ENCODE data around the gene SPEM1. TPM values are rescaled to one million over a fixed set of nuclear protein-coding genes. Genes with fewer than 3 reads are reported as not detected.

The SPEM1 gene
- total and polyA plus RNA-seq, 2 experiments from 2014 or later, result not detected

DNA sequence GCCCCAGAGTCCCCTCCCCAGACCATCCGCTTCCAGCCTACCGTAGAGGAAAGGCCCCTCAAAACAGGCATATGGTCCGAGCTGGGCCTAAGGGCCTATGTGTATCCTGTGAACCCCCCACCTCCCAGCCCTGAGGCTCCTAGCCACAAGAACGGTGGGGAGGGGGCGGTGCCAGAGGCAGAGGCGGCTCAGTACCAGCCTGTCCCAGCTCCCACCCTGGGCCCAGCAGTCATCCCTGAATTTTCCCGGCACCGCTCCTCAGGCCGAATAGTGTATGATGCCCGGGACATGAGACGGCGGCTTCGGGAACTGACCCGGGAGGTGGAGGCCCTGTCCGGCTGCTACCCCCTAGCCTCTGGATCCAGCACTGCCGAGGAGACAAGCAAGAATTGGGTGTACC, 1.1 kb downstream of the SPEM1 start:
- Histone ChIP-seq H4K20me1 (ENCODE audit: insufficient read depth, poor library complexity, severe bottlenecking) (no peaks in the 10 kb centered on the region), H3K9me3 (ENCODE audit: low read depth) (no peaks in the 10 kb centered on the region), H3K4me1 (ENCODE audit: insufficient read depth) (no peaks in the 10 kb centered on the region), H3K9me2 (replicated peaks; ENCODE audit: insufficient read depth) (no peaks in the 10 kb centered on the region), H2AFZ (no peak overlapping the region), H3K79me2 (no peaks in the 10 kb centered on the region), H3K4me2 (no peak overlapping the region), H3K4me3 (no peak overlapping the region), H3K36me3 (replicated peaks; ENCODE audit: insufficient read depth, low read depth) (no peaks in the 10 kb centered on the region), H3K27ac (no peak overlapping the region), H3K27me3 (no peaks in the 10 kb centered on the region)
- TF ChIP-seq, protein P1, sequence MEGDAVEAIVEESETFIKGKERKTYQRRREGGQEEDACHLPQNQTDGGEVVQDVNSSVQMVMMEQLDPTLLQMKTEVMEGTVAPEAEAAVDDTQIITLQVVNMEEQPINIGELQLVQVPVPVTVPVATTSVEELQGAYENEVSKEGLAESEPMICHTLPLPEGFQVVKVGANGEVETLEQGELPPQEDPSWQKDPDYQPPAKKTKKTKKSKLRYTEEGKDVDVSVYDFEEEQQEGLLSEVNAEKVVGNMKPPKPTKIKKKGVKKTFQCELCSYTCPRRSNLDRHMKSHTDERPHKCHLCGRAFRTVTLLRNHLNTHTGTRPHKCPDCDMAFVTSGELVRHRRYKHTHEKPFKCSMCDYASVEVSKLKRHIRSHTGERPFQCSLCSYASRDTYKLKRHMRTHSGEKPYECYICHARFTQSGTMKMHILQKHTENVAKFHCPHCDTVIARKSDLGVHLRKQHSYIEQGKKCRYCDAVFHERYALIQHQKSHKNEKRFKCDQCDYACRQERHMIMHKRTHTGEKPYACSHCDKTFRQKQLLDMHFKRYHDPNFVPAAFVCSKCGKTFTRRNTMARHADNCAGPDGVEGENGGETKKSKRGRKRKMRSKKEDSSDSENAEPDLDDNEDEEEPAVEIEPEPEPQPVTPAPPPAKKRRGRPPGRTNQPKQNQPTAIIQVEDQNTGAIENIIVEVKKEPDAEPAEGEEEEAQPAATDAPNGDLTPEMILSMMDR (IDR thresholded peaks at IDR 0.05; ENCODE audit: poor library complexity), result no peak
- TF ChIP-seq EZH2phosphoT487 (IDR thresholded peaks at IDR 0.05; ENCODE audit: low read depth, severe bottlenecking, unreplicated experiment) (no peak), EZH2 (IDR thresholded peaks at IDR 0.05; ENCODE audit: borderline replicate concordance) (no peak)
- 94% methylated on average over 16 of the region's 16 CpGs for WGBS (ENCODE audit: low lambda C conversion rate, missing lambda C conversion rate)
- DNase-seq (ENCODE audit: low spot score), result no peak

DNA sequence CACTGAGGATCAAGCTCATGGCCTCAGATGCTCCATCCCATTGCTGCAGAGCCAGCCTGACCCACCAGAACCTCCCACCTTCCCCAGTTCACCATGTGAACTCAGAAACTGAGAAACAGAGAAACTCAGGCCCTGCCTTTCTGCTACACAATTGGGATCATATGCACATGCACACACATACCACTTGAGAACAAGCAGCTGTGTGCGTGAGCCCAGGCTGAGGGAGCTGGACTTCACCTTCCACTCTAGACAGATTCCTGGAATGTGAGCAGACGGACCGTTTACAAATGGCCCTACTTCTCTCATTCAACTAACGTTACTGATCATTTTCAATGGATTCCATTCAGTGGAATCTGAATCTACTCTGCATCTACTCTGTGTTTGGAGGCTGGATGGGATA, 3.6 kb downstream of the SPEM1 start:
- H3K4me3 ChIP-seq, result no peak overlapping the region
- no peak overlapping the region for H3K27ac ChIP-seq
- no peaks in the 10 kb centered on the region for H3K36me3 ChIP-seq (replicated peaks; ENCODE audit: insufficient read depth, low read depth)
- H3K4me2 ChIP-seq, result no peak overlapping the region
- no peak overlapping the region for H2AFZ ChIP-seq
- TF ChIP-seq EZH2 (IDR thresholded peaks at IDR 0.05; ENCODE audit: borderline replicate concordance), result no peak
- no peak for TF ChIP-seq EZH2phosphoT487 (IDR thresholded peaks at IDR 0.05; ENCODE audit: low read depth, severe bottlenecking, unreplicated experiment)
- DNase-seq (ENCODE audit: low spot score), result no peak
- 69% methylated on average over 4 of the region's 4 CpGs for WGBS (ENCODE audit: low lambda C conversion rate, missing lambda C conversion rate)
- no peaks in the 10 kb centered on the region for H3K27me3 ChIP-seq
- no peaks in the 10 kb centered on the region for H3K4me1 ChIP-seq (ENCODE audit: insufficient read depth)
- no peaks in the 10 kb centered on the region for H3K79me2 ChIP-seq
- no peaks in the 10 kb centered on the region for H3K9me3 ChIP-seq (ENCODE audit: low read depth)
- no peaks in the 10 kb centered on the region for H4K20me1 ChIP-seq (ENCODE audit: insufficient read depth, poor library complexity, severe bottlenecking)
- H3K9me2 ChIP-seq (replicated peaks; ENCODE audit: insufficient read depth), result no peaks in the 10 kb centered on the region

DNA sequence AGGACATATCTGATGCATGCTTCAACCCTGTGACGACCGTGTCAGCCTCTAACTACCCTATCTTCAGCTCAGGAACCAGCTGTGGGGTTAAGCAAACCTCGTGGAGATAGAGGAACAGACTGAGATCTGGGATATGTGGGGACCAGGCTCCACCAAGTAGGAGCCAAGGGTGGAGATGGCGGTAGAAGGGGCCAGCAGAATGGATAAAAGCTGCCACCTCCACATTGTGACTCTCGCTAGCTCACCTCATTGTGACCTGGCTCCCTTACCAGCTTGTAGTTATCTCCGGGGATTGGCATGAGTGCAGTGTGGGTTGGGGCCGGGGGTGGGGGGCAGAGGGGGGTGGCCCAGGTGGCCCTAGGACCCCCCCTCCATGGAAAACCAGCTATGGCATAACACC, 5.2 kb downstream of the SPEM1 start, which contains the start of gene SPEM2:
Gene SPEM2 (plus strand): TSS at position 301 of the 400 bp plus-strand sequence. CDS start 73 bp downstream, at position 374.
- Histone ChIP-seq H3K9me2 (replicated peaks; ENCODE audit: insufficient read depth) (no peaks in the 10 kb centered on the region), H3K27me3 (no peaks in the 10 kb centered on the region), H3K27ac (no peak within 1 kb of the TSS), H3K9me3 (ENCODE audit: low read depth) (no peaks in the 10 kb centered on the region), H3K36me3 (replicated peaks; ENCODE audit: insufficient read depth, low read depth) (no peaks in the 10 kb centered on the region), H3K4me1 (ENCODE audit: insufficient read depth) (no peaks in the 10 kb centered on the region), H3K4me2 (no peak within 1 kb of the TSS), H3K4me3 (no peak within 1 kb of the TSS), H2AFZ (no peak within 1 kb of the TSS), H3K79me2 (no peaks in the 10 kb centered on the region), H4K20me1 (ENCODE audit: insufficient read depth, poor library complexity, severe bottlenecking) (no peaks in the 10 kb centered on the region)
- WGBS (ENCODE audit: low lambda C conversion rate, missing lambda C conversion rate), result 84% methylated on average over 7 of the region's 7 CpGs
- TF ChIP-seq, protein P1 (IDR thresholded peaks at IDR 0.05; ENCODE audit: poor library complexity), result no peak
- no peak for TF ChIP-seq EZH2phosphoT487 (IDR thresholded peaks at IDR 0.05; ENCODE audit: low read depth, severe bottlenecking, unreplicated experiment)
- no peak for TF ChIP-seq EZH2 (IDR thresholded peaks at IDR 0.05; ENCODE audit: borderline replicate concordance)
- DNase-seq (ENCODE audit: low spot score), result no peak

DNA sequence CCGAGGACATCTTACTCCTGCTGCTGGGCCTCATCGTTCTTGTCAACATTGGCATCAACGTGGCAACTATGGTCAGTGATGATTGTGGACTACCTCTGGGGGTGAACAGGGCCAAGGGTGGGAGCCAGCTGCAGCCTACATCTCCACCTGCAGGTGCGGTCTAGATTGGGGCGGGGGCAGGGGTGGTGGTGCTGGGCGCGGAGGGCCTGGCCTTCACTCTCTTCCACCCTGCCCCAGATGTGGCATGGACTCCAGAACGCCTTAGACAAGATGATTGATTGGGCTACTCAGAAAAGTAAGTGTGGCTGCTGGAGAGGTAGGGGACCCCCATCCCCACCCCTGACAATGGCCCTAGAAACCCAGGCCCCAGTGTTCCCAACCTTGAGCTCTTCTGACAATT, 5.6 kb downstream of the SPEM1 start:
- no peaks in the 10 kb centered on the region for H3K79me2 ChIP-seq
- H3K4me2 ChIP-seq, result no peak overlapping the region
- H3K27me3 ChIP-seq, result no peaks in the 10 kb centered on the region
- TF ChIP-seq EZH2 (IDR thresholded peaks at IDR 0.05; ENCODE audit: borderline replicate concordance) (no peak), EZH2phosphoT487 (IDR thresholded peaks at IDR 0.05; ENCODE audit: low read depth, severe bottlenecking, unreplicated experiment) (no peak)
- TF ChIP-seq, protein P1 (IDR thresholded peaks at IDR 0.05; ENCODE audit: poor library complexity), result no peak
- no peak overlapping the region for H3K4me3 ChIP-seq
- no peak for DNase-seq (ENCODE audit: low spot score)
- H3K9me2 ChIP-seq (replicated peaks; ENCODE audit: insufficient read depth), result no peaks in the 10 kb centered on the region
- H3K9me3 ChIP-seq (ENCODE audit: low read depth), result no peaks in the 10 kb centered on the region
- no peaks in the 10 kb centered on the region for H4K20me1 ChIP-seq (ENCODE audit: insufficient read depth, poor library complexity, severe bottlenecking)
- no peak overlapping the region for H2AFZ ChIP-seq
- no peak overlapping the region for H3K27ac ChIP-seq
- no peaks in the 10 kb centered on the region for H3K4me1 ChIP-seq (ENCODE audit: insufficient read depth)
- 87% methylated on average over 8 of the region's 8 CpGs for WGBS (ENCODE audit: low lambda C conversion rate, missing lambda C conversion rate)
- H3K36me3 ChIP-seq (replicated peaks; ENCODE audit: insufficient read depth, low read depth), result no peaks in the 10 kb centered on the region
